Hepatocyte (in vitro differentiated cells): Measurements from ENCODE around the gene SORD. TPM values are rescaled to one million over a fixed set of nuclear protein-coding genes. Genes with fewer than 3 reads are reported as not detected.

Experiments used
- DNase-seq: peaks from one replicate; pipeline ENCODE4 v3.0.0-alpha.2; 2016; ENCODE audit warnings: low spot score
- H2AFZ ChIP-seq: fragments of 200-600 bp; sonication (generic); 2 replicates; pipeline ENCODE4 v1.6.0; 2016; ENCODE audit warnings: antibody characterized with exemption, mild to moderate bottlenecking
- H3K27ac ChIP-seq: fragments of 200-600 bp; sonication (generic); 2 replicates; pipeline ENCODE4 v1.5.1; 2016; ENCODE audit warnings: mild to moderate bottlenecking
- H3K27me3 ChIP-seq: fragments of 200-600 bp; sonication (generic); 2 replicates; pipeline ENCODE4 v1.6.1; 2016
- H3K36me3 ChIP-seq: fragments of 200-600 bp; sonication (generic); replicated peaks from 2 replicates; pipeline ENCODE4 v1.5.1; 2016; ENCODE audit warnings: low read depth; ENCODE audit not compliant: insufficient read depth
- H3K4me1 ChIP-seq: fragments of 200-600 bp; sonication (generic); 2 replicates; pipeline ENCODE4 v1.5.1; 2016; ENCODE audit warnings: mild to moderate bottlenecking, moderate library complexity; ENCODE audit not compliant: insufficient read depth
- H3K4me2 ChIP-seq: fragments of 200-600 bp; sonication (generic); 2 replicates; pipeline ENCODE4 v1.6.0; 2016
- H3K4me3 ChIP-seq: fragments of 200-600 bp; sonication (generic); 2 replicates; pipeline ENCODE4 v1.5.1; 2016; ENCODE audit warnings: mild to moderate bottlenecking
- H3K79me2 ChIP-seq: fragments of 200-600 bp; sonication (generic); 2 replicates; pipeline ENCODE4 v1.6.0; 2017; ENCODE audit warnings: mild to moderate bottlenecking
- H3K9me2 ChIP-seq: fragments of 200-600 bp; sonication (generic); replicated peaks from 2 replicates; pipeline ENCODE4 v1.6.0; 2017; ENCODE audit warnings: mild to moderate bottlenecking; ENCODE audit not compliant: insufficient read depth
- H3K9me3 ChIP-seq: fragments of 200-600 bp; sonication (generic); 2 replicates; pipeline ENCODE4 v1.5.1; 2016; ENCODE audit warnings: low read depth, mild to moderate bottlenecking
- H4K20me1 ChIP-seq: fragments of 200-600 bp; sonication (generic); 2 replicates; pipeline ENCODE4 v1.6.0; 2016; ENCODE audit warnings: mild to moderate bottlenecking; ENCODE audit not compliant: insufficient read depth, poor library complexity, severe bottlenecking
- EZH2 ChIP-seq: fragments of 200-600 bp; sonication (generic); IDR thresholded peaks from 2 replicates; pipeline ENCODE4 v1.6.1; 2016; ENCODE audit warnings: antibody characterized with exemption, mild to moderate bottlenecking, borderline replicate concordance
- EZH2phosphoT487 ChIP-seq: fragments of 200-600 bp; sonication (generic); IDR thresholded peaks from one replicate; pipeline ENCODE4 v1.6.1; 2018; ENCODE audit warnings: antibody characterized with exemption, mild to moderate bottlenecking, low read depth, moderate library complexity; ENCODE audit not compliant: unreplicated experiment, severe bottlenecking
- WGBS: methylation state at CpG from one replicate; pipeline ENCODE4 v1.1.6; 2016; ENCODE audit warnings: low lambda C conversion rate; ENCODE audit errors: missing lambda C conversion rate; 5-methylcytosine and 5-hydroxymethylcytosine counted together
- polyA plus RNA-seq: library from polyadenylated mRNA; unstranded; fragments of >200 nt; fragmentation: Nextera tagmentation; extraction: Ambion mirVana; gene quantifications from 2 replicates; pipeline ENCODE4 v1.2.1, GENCODE V29; 2016
- total RNA-seq: library from RNA; depleted of rRNA; stranded (reverse); fragments of >200 nt; gene quantifications from 2 replicates; pipeline ENCODE4 v1.2.3, GENCODE V29; 2014
- TF ChIP-seq, protein P1 (sequence below): fragments of 200-600 bp; sonication (generic); IDR thresholded peaks from 2 replicates; pipeline ENCODE4 v1.5.1; 2016; ENCODE audit warnings: antibody characterized with exemption, mild to moderate bottlenecking; ENCODE audit not compliant: poor library complexity

SORD gene
- total and polyA plus RNA-seq, 2 experiments from 2014 or later = 81.8 to 116 TPM

DNA sequence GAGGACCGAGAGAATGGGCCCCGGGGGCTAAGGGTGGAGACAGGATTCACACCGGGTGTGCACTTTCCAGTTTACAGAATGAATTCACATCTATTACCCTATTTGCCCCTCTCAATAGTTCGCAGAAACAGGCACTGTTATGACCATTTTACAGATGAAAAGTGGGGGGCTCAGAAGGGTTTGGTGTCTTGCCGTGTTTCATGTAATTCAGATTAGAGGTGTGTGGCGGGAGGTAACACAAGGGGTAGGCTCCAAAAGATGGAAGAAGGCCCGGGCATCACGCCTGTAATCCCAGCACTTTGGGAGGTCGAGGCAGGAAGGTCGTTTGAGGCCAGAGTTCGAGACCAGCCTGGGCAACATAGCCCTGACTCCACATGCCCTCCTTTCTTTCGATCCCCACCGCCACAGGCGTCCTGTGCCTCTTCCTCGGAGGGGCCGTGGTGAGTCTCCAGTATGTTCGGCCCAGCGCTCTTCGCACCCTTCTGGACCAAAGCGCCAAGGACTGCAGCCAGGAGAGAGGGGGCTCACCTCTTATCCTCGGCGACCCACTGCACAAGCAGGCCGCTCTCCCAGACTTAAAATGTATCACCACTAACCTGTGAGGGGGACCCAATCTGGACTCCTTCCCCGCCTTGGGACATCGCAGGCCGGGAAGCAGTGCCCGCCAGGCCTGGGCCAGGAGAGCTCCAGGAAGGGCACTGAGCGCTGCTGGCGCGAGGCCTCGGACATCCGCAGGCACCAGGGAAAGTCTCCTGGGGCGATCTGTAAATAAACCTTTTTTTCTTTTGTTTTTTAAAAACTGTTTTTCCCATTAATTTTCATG is 94.5 kb downstream of the SORD start:
- H3K79me2 ChIP-seq = no peaks in the 10 kb centered on the region
- peaks cover 20% of the 10 kb centered on the region for H3K4me1 ChIP-seq
- 73% methylated on average over 33 of the region's 33 CpGs for WGBS
- peaks cover 49% of the 10 kb centered on the region for H3K27me3 ChIP-seq
- H3K4me2 ChIP-seq = peak overlapping the region; percentile 68
- TF ChIP-seq EZH2phosphoT487 = no peak
- TF ChIP-seq, protein P1, sequence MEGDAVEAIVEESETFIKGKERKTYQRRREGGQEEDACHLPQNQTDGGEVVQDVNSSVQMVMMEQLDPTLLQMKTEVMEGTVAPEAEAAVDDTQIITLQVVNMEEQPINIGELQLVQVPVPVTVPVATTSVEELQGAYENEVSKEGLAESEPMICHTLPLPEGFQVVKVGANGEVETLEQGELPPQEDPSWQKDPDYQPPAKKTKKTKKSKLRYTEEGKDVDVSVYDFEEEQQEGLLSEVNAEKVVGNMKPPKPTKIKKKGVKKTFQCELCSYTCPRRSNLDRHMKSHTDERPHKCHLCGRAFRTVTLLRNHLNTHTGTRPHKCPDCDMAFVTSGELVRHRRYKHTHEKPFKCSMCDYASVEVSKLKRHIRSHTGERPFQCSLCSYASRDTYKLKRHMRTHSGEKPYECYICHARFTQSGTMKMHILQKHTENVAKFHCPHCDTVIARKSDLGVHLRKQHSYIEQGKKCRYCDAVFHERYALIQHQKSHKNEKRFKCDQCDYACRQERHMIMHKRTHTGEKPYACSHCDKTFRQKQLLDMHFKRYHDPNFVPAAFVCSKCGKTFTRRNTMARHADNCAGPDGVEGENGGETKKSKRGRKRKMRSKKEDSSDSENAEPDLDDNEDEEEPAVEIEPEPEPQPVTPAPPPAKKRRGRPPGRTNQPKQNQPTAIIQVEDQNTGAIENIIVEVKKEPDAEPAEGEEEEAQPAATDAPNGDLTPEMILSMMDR = no peak
- no peak overlapping the region for H3K4me3 ChIP-seq
- H4K20me1 ChIP-seq = no peaks in the 10 kb centered on the region
- H3K9me2 ChIP-seq = no peaks in the 10 kb centered on the region
- no peaks in the 10 kb centered on the region for H3K36me3 ChIP-seq
- no peak overlapping the region for H2AFZ ChIP-seq
- DNase-seq = no peak
- no peaks in the 10 kb centered on the region for H3K9me3 ChIP-seq
- H3K27ac ChIP-seq = no peak overlapping the region

DNA sequence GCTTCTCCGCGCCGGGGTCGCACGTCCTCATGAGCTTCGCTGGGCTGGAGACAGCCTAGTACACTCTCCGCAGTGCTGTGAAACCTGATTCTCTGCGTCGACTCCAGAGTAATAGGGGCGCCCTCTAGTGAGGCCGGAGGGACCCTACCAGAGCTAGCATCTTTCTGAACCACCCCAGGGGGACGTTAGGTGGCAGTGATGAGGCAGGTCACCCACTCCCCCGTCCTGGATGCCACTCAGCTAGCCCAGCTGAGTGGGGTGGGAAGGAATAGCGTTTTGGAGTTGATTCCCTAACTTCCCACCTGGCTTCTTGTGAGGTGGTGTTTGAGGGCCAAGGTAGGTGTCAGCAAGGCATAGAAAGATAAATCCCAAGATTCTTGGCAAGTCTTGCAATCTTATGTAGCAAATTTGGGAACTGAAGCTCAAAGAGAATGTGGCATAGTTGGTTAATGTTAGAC is 95.2 kb downstream of the SORD start:
- Histone ChIP-seq H3K4me1 (peaks cover 14% of the 10 kb centered on the region), H3K36me3 (no peaks in the 10 kb centered on the region), H2AFZ (no peak overlapping the region), H3K4me3 (no peak overlapping the region), H3K9me3 (no peaks in the 10 kb centered on the region), H3K27me3 (peaks cover 43% of the 10 kb centered on the region), H3K79me2 (no peaks in the 10 kb centered on the region), H4K20me1 (no peaks in the 10 kb centered on the region), H3K27ac (no peak overlapping the region), H3K4me2 (peak overlapping the region; percentile 68), H3K9me2 (no peaks in the 10 kb centered on the region)
- 2% methylated on average over 14 of the region's 14 CpGs for WGBS
- DNase-seq = peak; percentile 96
- TF ChIP-seq EZH2 = no peak
- no peak for TF ChIP-seq EZH2phosphoT487
- TF ChIP-seq, protein P1 = peak; percentile 100

DNA sequence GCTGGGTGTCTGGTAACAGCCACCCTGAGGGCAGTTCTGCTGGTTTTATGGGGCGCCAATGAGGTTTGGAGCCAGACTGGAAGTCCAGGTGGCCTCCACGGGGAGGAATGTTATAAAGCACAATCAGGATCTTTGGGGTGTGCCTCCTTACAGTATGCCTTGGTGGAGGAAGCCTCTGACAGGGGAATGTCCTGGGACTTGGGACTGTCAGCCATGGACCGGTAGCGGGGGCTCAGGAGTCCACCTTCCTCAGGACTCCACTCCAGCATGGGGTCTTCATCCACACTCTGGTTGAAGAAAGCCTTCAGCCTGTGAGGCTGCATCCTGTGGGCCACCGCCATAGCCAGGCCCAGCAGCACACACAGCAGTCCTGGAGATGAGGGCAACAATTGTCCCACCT is 96.0 kb downstream of the SORD start:
- Histone ChIP-seq H3K4me1 (peaks cover 9% of the 10 kb centered on the region), H3K27me3 (peaks cover 38% of the 10 kb centered on the region), H3K9me2 (no peaks in the 10 kb centered on the region), H4K20me1 (no peaks in the 10 kb centered on the region), H3K4me3 (no peak overlapping the region), H3K27ac (no peak overlapping the region), H3K9me3 (no peaks in the 10 kb centered on the region), H3K36me3 (no peaks in the 10 kb centered on the region), H3K79me2 (no peaks in the 10 kb centered on the region), H3K4me2 (no peak overlapping the region), H2AFZ (no peak overlapping the region)
- 82% methylated on average over 5 of the region's 5 CpGs for WGBS
- DNase-seq = no peak
- TF ChIP-seq EZH2phosphoT487 (no peak), EZH2 (no peak)
- TF ChIP-seq, protein P1 = no peak
